WERI-Rb-1 (cell line): ENCODE data around the gene SHROOM2.
A peak's percentile ranks its signal among the peaks of the same experiment; 100 is the strongest.

Source experiments
- DNase-seq: peaks from one replicate; pipeline ENCODE4 v3.0.0-alpha.2; 2020
- H3K27ac ChIP-seq: fragments of 250-450 bp; sonication (Bioruptor Pico); 2 replicates; pipeline ENCODE4 v1.5.1; 2020; ENCODE audit warnings: mild to moderate bottlenecking, moderate library complexity
- H3K27me3 ChIP-seq: fragments of 250-450 bp; sonication (Bioruptor Pico); 2 replicates; pipeline ENCODE4 v1.5.1; 2021; ENCODE audit warnings: mild to moderate bottlenecking, low read depth, moderate library complexity; ENCODE audit not compliant: insufficient read depth, severe bottlenecking
- H3K36me3 ChIP-seq: fragments of 250-450 bp; sonication (Bioruptor Pico); 2 replicates; pipeline ENCODE4 v1.5.1; 2020; ENCODE audit warnings: mild to moderate bottlenecking, moderate library complexity
- H3K4me3 ChIP-seq: 2 replicates; pipeline ENCODE4 v1.5.1; 2011; ENCODE audit warnings: low read depth, mild to moderate bottlenecking, control low read depth, low read length
- H3K9me3 ChIP-seq: fragments of 250-450 bp; sonication (Bioruptor Pico); 2 replicates; pipeline ENCODE4 v1.5.1; 2021; ENCODE audit warnings: mild to moderate bottlenecking, moderate library complexity; ENCODE audit not compliant: severe bottlenecking
- TF ChIP-seq, protein P1 (sequence below): IDR thresholded peaks from 2 replicates; pipeline ENCODE4 v1.5.1; 2011; ENCODE audit warnings: low read depth, mild to moderate bottlenecking, control low read depth, inconsistent platforms, low read length

SHROOM2 gene

DNA sequence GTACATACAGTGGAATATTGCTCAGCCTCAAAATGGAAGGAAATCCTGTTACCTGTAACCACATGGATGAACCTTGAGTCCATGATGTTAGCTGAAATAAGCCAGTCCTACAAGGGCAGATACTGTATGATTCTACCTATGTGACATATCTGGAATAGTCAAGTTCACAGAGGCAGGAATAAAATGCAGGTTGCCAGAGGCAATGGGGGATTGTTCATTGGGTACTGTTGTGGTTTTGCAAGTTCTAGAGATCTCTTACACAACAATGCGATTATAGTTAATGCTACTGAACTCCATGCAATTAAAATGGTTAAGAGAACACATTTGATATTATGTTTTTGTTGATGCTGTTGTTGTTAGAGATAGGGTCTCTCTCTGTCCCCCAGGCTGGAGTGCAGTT, 74.6 kb downstream of the SHROOM2 start:
- H3K4me3 ChIP-seq = no peak overlapping the region

DNA sequence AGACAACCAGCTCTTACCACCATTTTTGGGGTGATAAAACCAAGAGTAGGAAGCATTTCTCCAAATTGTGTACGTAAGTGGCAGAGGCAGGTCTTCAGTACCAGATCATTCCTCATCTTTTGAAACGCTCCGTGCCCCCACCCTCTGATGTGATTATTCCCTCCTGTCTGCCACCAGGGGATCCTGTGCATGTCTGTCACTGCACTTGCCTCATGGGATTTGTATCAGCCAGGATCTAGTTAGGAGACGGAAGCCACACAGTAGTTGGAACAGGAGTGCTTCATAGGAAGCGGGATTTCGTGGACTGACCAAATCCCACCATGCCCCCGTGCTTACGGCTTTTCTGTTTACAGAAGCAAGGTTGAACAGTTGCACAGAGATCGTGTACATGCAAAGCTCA, 75.5 kb downstream of the SHROOM2 start:
- no peak overlapping the region for H3K27ac ChIP-seq
- no peak overlapping the region for H3K4me3 ChIP-seq
- H3K36me3 ChIP-seq = no peaks in the 10 kb centered on the region
- TF ChIP-seq, protein P1, sequence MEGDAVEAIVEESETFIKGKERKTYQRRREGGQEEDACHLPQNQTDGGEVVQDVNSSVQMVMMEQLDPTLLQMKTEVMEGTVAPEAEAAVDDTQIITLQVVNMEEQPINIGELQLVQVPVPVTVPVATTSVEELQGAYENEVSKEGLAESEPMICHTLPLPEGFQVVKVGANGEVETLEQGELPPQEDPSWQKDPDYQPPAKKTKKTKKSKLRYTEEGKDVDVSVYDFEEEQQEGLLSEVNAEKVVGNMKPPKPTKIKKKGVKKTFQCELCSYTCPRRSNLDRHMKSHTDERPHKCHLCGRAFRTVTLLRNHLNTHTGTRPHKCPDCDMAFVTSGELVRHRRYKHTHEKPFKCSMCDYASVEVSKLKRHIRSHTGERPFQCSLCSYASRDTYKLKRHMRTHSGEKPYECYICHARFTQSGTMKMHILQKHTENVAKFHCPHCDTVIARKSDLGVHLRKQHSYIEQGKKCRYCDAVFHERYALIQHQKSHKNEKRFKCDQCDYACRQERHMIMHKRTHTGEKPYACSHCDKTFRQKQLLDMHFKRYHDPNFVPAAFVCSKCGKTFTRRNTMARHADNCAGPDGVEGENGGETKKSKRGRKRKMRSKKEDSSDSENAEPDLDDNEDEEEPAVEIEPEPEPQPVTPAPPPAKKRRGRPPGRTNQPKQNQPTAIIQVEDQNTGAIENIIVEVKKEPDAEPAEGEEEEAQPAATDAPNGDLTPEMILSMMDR = peak; percentile 5; the same call in 1 of the 2 replicates
- no peak for DNase-seq
- H3K9me3 ChIP-seq = no peaks in the 10 kb centered on the region
- H3K27me3 ChIP-seq = peaks cover 18% of the 10 kb centered on the region

More for the DNA sequence above, 74.6 kb downstream of the SHROOM2 start:
- H3K9me3 ChIP-seq = no peaks in the 10 kb centered on the region
- TF ChIP-seq, protein P1 = no peak
- no peak for DNase-seq
- no peak overlapping the region for H3K27ac ChIP-seq
- no peaks in the 10 kb centered on the region for H3K36me3 ChIP-seq
- H3K27me3 ChIP-seq = peaks cover 22% of the 10 kb centered on the region

DNA sequence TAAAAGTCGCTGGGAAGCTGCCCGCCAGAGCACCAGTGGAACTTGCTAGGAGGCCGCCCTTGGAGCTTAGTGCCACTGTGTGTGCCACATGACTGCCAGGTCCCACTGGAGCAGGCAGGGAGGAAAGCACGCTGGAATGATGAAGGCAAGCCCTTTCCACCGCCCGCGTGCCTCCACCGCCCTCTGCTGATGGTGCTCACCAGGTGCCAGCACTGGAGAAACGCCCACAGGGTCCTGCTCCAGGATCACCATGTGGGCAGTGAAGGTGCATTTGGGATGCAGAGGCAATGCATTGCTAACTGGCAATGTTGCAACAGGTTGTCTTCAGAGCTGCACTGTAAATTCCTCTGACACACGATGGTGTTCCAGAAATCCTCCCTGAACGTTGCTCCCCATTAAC, 76.3 kb downstream of the SHROOM2 start:
- Histone ChIP-seq H3K27ac (no peak overlapping the region), H3K27me3 (peaks cover 18% of the 10 kb centered on the region), H3K9me3 (no peaks in the 10 kb centered on the region), H3K4me3 (no peak overlapping the region), H3K36me3 (no peaks in the 10 kb centered on the region)
- TF ChIP-seq, protein P1 = peak; percentile 17; the same call in 1 of the 2 replicates
- no peak for DNase-seq

DNA sequence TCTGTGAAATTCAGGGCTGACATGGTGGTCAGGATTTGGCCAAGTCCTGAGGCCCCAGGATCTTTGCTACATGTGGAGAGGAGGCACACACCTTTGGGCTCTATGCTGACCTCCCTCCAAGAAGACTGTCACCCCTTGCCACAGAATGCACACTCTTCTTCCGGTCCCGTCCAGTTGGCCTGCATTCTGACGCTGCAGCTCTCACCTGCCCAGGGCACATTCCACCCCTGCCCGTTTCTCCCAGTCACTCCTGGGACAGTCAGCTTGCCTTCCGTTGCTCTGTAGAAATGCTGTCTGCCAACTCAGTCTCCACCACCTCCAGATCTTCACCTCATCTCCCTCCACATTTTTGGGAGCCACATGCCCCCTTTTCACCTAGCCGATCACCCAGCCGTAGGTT, 76.7 kb downstream of the SHROOM2 start:
- TF ChIP-seq, protein P1 = no peak
- no peak overlapping the region for H3K27ac ChIP-seq
- DNase-seq = no peak

DNA sequence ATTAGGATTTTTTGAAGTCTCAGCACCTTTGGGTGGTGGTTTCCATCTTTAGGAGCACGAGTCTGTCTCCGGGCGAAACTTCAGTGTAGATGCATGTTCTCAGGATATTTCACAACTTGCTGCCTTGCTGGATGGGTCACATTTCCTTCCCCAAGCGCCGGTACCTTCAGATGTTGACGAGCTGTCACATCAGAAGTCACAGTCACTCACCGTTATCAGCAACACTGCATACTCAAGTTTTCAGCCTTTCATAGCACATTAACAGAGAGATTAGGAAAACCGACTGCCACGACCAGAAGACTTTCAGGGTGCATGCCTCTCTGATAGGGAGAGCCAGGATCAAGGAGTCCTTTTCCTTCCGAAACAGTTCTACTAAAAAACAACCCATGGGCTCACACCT, 77.8 kb downstream of the SHROOM2 start:
- DNase-seq = no peak

More for the DNA sequence above, 76.7 kb downstream of the SHROOM2 start:
- Histone ChIP-seq H3K9me3 (no peaks in the 10 kb centered on the region), H3K27me3 (peaks cover 18% of the 10 kb centered on the region), H3K4me3 (no peak overlapping the region), H3K36me3 (no peaks in the 10 kb centered on the region)

More for the DNA sequence above, 77.8 kb downstream of the SHROOM2 start:
- H3K4me3 ChIP-seq = no peak overlapping the region
- H3K27me3 ChIP-seq = peaks cover 14% of the 10 kb centered on the region
- TF ChIP-seq, protein P1 = no peak
- no peaks in the 10 kb centered on the region for H3K9me3 ChIP-seq
- no peaks in the 10 kb centered on the region for H3K36me3 ChIP-seq
- H3K27ac ChIP-seq = no peak overlapping the region
